Glutamatergic neuron (in vitro differentiated cells): Measurements from ENCODE around the gene RPP21. TPM values are rescaled to one million over a fixed set of nuclear protein-coding genes. Genes with fewer than 3 reads are reported as not detected.

ENCODE experiments used
- DNase-seq: peaks from one replicate; pipeline ENCODE4 v3.0.0; 2022
- H3K27ac Mint-ChIP-seq: one replicate; pipeline ENCODE4 v1.8.0; 2020; ENCODE audit warnings: mild to moderate bottlenecking, mixed read lengths, inconsistent platforms; ENCODE audit not compliant: unreplicated experiment
- H3K27me3 Mint-ChIP-seq: one replicate; pipeline ENCODE4 v1.8.0; 2020; ENCODE audit warnings: mild to moderate bottlenecking, moderate library complexity, mixed read lengths, inconsistent platforms; ENCODE audit not compliant: unreplicated experiment
- H3K36me3 Mint-ChIP-seq: one replicate; pipeline ENCODE4 v1.8.0; 2020; ENCODE audit warnings: mild to moderate bottlenecking, mixed read lengths, inconsistent platforms; ENCODE audit not compliant: unreplicated experiment
- H3K4me1 Mint-ChIP-seq: one replicate; pipeline ENCODE4 v1.8.0; 2020; ENCODE audit warnings: mild to moderate bottlenecking, low read depth, mixed read lengths, inconsistent platforms; ENCODE audit not compliant: unreplicated experiment
- H3K4me3 Mint-ChIP-seq: one replicate; pipeline ENCODE4 v1.8.0; 2020; ENCODE audit warnings: mild to moderate bottlenecking, mixed read lengths, inconsistent platforms; ENCODE audit not compliant: unreplicated experiment
- H3K9me3 Mint-ChIP-seq: one replicate; pipeline ENCODE4 v1.8.0; 2020; ENCODE audit warnings: mild to moderate bottlenecking, moderate library complexity, mixed read lengths, inconsistent platforms; ENCODE audit not compliant: unreplicated experiment
- total RNA-seq: library from RNA; stranded (reverse); fragmentation: NEBNext Ultra II Directional; extraction: Animal tissue kit (Norgen Biotek cat#: 25700); gene quantifications from one replicate; pipeline ENCODE4 v1.2.1, GENCODE V29; 2021; ENCODE audit not compliant: unreplicated experiment
- TF ChIP-seq, protein P1 (sequence below): fragments of 200-600 bp; sonication (generic); IDR thresholded peaks from one replicate; pipeline ENCODE4 v1.5.0; 2021; ENCODE audit not compliant: partially characterized antibody, unreplicated experiment

RPP21 gene
- total RNA-seq, 1 donor from 2014 or later = 36.7 TPM

DNA sequence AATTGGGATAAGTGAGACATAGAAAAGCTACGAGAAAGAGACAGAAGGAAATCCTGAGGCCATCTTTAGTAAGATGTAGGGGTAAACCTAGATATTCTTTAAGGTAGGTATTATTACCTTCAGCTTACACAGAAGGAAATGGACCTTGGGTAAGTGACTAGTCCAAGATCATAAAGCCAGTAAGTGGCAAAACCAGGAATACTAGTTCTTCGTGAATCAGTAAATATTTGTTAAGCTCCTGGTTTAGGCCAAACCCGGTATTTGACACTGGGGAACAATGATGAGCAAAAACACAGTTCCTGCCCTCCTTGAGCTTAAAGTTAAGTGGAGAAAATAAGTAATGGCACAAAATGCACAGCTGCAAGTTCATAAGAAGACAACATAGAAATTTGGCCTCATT is 13.0 kb upstream of the RPP21 start:
- DNase-seq = no peak
- H3K9me3 Mint-ChIP-seq = peaks cover 7% of the 10 kb centered on the region
- H3K4me1 Mint-ChIP-seq = peaks cover 10% of the 10 kb centered on the region
- TF ChIP-seq, protein P1, sequence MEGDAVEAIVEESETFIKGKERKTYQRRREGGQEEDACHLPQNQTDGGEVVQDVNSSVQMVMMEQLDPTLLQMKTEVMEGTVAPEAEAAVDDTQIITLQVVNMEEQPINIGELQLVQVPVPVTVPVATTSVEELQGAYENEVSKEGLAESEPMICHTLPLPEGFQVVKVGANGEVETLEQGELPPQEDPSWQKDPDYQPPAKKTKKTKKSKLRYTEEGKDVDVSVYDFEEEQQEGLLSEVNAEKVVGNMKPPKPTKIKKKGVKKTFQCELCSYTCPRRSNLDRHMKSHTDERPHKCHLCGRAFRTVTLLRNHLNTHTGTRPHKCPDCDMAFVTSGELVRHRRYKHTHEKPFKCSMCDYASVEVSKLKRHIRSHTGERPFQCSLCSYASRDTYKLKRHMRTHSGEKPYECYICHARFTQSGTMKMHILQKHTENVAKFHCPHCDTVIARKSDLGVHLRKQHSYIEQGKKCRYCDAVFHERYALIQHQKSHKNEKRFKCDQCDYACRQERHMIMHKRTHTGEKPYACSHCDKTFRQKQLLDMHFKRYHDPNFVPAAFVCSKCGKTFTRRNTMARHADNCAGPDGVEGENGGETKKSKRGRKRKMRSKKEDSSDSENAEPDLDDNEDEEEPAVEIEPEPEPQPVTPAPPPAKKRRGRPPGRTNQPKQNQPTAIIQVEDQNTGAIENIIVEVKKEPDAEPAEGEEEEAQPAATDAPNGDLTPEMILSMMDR = no peak
- no peaks in the 10 kb centered on the region for H3K36me3 Mint-ChIP-seq
- no peak overlapping the region for H3K4me3 Mint-ChIP-seq
- no peak overlapping the region for H3K27ac Mint-ChIP-seq
- peaks cover 5% of the 10 kb centered on the region for H3K27me3 Mint-ChIP-seq

DNA sequence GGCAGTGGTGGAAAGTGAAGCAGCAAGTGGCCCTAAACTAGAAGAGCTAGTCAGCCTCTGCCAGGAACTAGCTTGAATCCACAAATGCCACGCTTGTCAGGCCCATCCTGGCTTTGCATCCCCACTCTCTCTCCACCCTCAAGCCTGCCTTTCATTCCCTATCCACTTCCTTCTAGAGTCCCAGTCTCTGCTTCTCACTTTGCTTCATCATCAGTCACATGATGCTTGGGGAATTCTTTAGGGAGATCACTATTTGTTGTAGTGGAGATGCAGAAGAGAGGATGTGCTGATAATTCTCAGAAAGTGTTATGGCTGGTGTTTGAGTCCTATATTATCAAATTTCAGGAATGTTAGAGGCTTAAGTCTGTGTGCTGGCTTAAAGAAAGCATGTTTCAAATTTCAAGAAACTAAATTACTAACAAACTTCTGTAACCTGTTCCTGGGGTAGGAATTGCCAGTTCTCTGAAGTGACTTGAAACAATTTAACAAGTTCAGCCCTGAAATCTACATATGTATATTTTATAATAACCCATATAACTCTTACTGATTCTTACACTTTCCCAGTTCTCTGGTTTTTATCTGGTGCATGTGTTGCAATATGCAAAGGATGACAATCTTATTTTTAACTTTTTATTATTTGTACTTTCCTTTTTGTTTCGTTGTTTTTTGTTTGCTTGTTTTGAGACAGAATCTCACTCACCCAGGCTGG is 10.7 kb upstream of the RPP21 start:
- no peak overlapping the region for H3K27ac Mint-ChIP-seq
- TF ChIP-seq, protein P1 = no peak
- H3K4me1 Mint-ChIP-seq = no peaks in the 10 kb centered on the region
- H3K27me3 Mint-ChIP-seq = peaks cover 3% of the 10 kb centered on the region
- no peak overlapping the region for H3K4me3 Mint-ChIP-seq
- no peaks in the 10 kb centered on the region for H3K36me3 Mint-ChIP-seq
- no peaks in the 10 kb centered on the region for H3K9me3 Mint-ChIP-seq
- no peak for DNase-seq

DNA sequence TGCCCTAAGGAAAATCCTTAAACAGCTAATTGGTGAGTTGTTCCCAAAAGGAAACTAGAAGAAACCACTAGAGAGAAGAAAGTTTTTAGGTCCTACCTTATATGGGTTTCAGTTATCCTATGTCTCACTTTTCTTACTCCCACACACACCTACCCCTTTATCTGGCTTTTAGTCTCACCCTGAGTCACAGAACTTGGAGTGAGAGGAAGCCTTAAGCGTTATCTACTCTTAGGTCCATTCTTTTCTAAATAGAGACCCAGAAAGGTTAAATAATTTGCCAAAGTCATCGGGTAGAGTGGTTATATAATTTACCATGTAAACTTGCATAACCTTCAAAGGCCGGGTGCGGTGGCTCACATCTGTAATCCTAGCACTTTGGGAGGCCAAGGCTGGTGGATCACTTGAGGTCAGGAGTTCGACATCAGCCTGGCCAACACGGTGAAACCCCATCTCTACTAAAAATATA is 4.3 kb upstream of the RPP21 start:
- Mint-ChIP-seq H3K27ac (no peak overlapping the region), H3K27me3 (no peaks in the 10 kb centered on the region), H3K9me3 (no peaks in the 10 kb centered on the region), H3K4me3 (no peak overlapping the region), H3K4me1 (peaks cover 1% of the 10 kb centered on the region), H3K36me3 (no peaks in the 10 kb centered on the region)
- no peak for DNase-seq
- TF ChIP-seq, protein P1 = no peak

DNA sequence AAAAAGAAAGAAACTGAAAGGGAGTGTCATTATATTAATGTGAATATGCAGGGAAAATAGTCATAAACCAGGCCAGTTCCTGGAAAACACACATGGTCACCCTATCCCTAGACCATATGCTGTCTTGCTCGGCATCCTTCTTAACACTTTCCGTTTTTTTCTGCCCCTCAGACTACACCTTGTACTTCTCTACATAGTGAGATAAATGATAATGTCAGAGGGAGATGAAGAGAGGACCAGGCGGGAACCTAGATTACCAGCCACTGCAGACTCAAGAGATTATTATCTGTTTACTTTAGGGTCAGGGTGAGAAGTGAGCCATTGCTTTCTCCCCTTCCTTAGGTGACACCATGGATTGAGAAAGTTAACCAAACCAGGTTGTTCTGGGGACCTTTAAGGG is 3.7 kb upstream of the RPP21 start:
- H3K4me3 Mint-ChIP-seq = no peak overlapping the region
- peaks cover 4% of the 10 kb centered on the region for H3K27me3 Mint-ChIP-seq
- H3K27ac Mint-ChIP-seq = no peak overlapping the region
- peaks cover 1% of the 10 kb centered on the region for H3K9me3 Mint-ChIP-seq
- DNase-seq = no peak
- H3K4me1 Mint-ChIP-seq = peaks cover 5% of the 10 kb centered on the region
- TF ChIP-seq, protein P1 = no peak
- H3K36me3 Mint-ChIP-seq = no peaks in the 10 kb centered on the region

DNA sequence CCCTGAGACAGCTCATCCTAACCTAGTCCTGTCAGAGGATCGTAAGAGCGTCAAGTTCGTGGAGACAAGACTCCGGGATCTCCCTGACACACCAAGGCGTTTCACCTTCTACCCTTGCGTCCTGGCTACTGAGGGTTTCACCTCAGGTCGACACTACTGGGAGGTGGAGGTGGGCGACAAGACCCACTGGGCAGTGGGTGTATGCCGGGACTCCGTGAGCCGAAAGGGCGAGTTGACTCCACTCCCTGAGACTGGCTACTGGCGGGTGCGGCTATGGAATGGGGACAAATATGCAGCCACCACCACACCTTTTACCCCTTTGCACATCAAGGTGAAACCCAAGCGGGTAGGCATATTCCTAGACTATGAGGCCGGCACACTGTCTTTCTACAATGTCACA is 3.2 kb upstream of the RPP21 start:
- H3K4me3 Mint-ChIP-seq = no peak overlapping the region
- H3K36me3 Mint-ChIP-seq = no peaks in the 10 kb centered on the region
- H3K9me3 Mint-ChIP-seq = peaks cover 1% of the 10 kb centered on the region
- peaks cover 5% of the 10 kb centered on the region for H3K4me1 Mint-ChIP-seq
- H3K27ac Mint-ChIP-seq = no peak overlapping the region
- TF ChIP-seq, protein P1 = no peak
- peaks cover 4% of the 10 kb centered on the region for H3K27me3 Mint-ChIP-seq
- no peak for DNase-seq
